WI38 (cell line): ENCODE data around the gene MON1B.

Experiments
- H3K4me3 ChIP-seq: 2 replicates; pipeline ENCODE4 v1.5.1; 2011; ENCODE audit warnings: low read depth, mild to moderate bottlenecking, control low read depth, low read length
- CTCF ChIP-seq: IDR thresholded peaks from 2 replicates; pipeline ENCODE4 v1.5.1; 2012; ENCODE audit warnings: low read depth, mild to moderate bottlenecking, control low read depth, low read length

Gene MON1B

DNA sequence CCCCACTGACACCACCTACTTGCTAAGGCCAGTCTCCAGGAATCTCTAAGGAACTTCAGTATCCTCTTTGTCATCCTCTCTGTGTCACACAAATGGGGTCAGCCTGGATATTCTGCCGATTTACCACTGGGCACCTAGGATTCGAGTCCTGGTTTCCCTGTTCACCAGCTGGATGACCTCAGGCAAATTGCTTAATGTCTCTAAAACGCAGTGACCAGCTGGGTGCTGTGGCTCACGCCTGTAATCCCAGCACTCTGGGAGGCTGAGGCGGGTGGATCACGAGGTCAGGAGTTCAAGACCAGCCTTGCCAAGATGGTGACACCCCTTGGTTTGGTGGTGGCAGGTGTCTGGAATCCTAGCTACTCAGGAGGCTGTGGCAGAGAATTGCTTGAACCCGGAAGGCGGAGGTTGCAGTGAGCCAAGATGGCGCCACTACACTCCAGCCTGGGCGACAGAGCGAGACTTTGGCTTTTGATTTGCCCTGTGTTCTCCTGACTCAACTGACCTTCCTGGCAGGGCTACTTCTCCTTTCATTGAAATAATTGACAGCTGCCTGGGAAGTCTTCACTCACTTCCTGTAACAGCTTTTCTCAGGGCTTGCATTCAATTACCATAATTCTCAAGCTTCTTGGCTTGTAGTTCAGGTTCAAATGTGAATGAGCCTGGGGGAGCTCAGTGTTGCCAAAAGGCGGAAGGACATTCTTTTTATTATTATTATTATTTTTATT, 23.6 kb downstream of the MON1B start:
- no peak overlapping the region for H3K4me3 ChIP-seq
- no peak for TF ChIP-seq CTCF

DNA sequence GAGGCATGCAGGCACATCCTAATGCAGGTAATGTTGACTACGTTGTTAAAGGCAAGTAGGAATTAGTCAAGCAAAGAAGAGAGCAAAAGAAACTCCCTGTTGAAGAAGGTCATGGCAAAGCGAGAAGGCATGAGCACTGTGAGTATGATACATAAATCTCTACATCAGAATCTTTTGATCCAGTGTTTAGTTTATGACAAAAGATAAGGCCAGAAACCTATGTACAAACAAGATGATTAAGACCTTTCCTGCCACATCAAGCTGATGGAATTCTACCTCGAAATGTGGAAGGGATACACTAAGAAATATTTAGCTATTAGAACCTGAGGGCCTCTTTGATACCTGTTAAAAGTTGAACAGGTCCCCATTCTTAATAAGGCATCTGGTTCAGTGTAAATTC, 28.4 kb downstream of the MON1B start:
- H3K4me3 ChIP-seq: no peak overlapping the region
- TF ChIP-seq CTCF: no peak

DNA sequence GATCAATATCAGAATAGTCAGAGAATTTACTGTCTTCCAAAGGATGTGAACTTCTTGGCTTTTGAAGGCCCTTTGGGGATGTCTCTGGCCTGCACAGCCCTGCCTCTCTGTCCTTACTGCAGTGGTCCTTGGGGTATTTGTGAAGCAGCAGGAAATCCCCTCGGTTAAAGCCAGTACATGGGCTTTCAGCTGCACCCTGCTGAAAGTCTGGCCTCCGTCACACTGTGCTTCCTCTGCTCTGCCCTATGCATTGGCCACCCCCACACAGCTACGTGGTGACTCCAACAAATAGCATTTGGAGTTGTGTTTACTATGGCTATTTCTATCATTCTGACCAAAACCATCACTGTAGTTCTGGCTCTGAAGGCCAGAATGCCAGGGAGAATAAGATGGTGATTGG, 29.4 kb downstream of the MON1B start:
- no peak for TF ChIP-seq CTCF
- H3K4me3 ChIP-seq: no peak overlapping the region

DNA sequence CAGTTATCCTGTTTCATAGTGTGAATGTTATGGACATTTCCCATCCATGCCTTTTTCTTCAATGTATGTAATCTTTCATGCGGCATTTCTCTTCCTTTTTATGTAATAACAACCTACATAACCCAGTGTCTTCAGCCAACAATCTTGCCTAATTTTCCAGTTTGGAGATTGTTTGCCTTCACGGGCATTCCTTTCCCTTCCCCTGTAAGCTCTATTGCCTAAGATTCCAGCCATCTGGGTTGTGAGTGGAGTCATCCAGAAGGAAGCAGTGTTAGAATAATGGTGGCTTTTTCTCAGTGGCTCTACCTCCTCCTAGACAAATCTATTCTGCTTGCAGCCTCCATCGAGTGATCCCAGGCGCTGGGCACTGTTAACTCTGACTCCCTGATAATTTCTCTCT, 30.5 kb downstream of the MON1B start:
- H3K4me3 ChIP-seq: no peak overlapping the region
- no peak for TF ChIP-seq CTCF

DNA sequence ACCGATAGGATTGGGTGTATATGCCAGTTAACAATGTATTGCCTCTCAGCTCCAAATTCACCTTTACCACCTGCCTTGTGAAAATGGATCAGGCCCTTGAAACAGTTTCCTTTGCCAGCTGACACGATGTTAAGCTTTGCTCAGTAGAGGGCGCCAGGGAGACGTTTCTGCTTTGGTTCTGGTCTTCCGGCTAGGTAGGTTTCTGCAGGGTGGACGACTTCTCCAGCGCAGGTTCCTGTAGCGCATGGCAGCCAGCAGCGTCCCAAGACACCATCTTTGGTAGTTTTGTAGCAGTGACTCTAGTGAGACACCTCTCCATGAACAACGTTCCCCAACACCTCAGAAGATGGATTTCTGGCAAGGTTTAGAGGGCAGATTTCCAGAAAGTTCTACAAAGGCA, 32.2 kb downstream of the MON1B start:
- H3K4me3 ChIP-seq: no peak overlapping the region
- TF ChIP-seq CTCF: no peak; the same call in 1 of the 2 replicates

DNA sequence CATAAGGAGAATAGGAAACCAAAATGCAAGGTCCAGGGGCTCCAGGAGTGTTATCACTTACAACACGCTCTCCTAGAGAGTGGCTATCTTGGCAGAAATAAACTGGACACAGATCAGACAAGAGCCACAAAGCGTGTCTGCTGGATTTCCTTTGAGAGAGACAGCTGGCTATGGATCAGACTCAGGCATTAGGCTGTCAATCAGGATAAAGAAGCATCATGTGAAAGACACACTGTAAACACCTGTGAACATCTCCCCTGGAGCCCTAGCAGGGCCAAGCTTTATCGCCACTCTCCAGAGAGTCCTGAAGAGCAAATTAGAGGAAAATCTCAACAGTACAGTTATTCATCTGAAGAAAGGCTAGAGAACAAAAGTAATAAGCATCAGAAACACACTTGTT, 34.2 kb downstream of the MON1B start:
- no peak for TF ChIP-seq CTCF
- H3K4me3 ChIP-seq: no peak overlapping the region

- H3K4me3 ChIP-seq: no peak overlapping the region
- no peak for TF ChIP-seq CTCF
Observed at GRCh38 chr16:77227745-77228144, 36.8 kb downstream of the MON1B start.
